ENCODE results near the gene CHST3. TPM values are rescaled to one million over a fixed set of nuclear protein-coding genes. Genes with fewer than 3 reads are reported as not detected.

The CHST3 gene
- total and polyA plus RNA-seq, 10 donors: 0.28 to 8.7 (median 4.5) TPM

DNA sequence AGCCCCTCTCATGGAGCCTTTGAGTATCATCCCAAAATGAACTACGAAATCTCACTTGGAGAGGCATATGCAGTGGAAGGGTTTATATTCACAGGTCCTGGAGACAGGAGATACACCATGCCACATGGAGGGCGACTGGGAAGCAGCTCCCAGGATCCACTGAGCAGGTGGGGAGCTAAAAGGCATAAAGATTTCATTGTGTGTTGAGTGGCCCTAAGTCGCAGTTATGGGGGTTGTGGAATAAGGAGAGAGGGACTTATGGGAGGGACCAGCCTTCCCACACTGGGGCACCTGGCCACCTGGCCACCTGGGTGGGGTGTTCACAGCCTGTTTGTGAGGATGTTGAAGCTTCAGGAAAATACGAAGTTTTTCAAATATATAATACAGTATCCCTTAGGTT lies 37.0 kb upstream of the CHST3 start:
- H3K27ac ChIP-seq: no peak overlapping the region
- no peak for DNase-seq
- intact Hi-C loops (cut with DNase I; ENCODE audit: low total_unique reads): no loop called here
- WGBS, 5 donors: 71 to 87% (median 80%) methylated on average over 3 to 4 of the region's 4 CpGs
- H3K4me1 ChIP-seq: no peaks in the 10 kb centered on the region
- H3K9me3 ChIP-seq: peaks cover 0 to 3% (median under 1%) of the 10 kb centered on the region in 8 donors
- TF ChIP-seq POLR2A (IDR thresholded peaks at IDR 0.05) (no peak), POLR2AphosphoS5 (IDR thresholded peaks at IDR 0.05) (no peak)
- TF ChIP-seq, protein P1, sequence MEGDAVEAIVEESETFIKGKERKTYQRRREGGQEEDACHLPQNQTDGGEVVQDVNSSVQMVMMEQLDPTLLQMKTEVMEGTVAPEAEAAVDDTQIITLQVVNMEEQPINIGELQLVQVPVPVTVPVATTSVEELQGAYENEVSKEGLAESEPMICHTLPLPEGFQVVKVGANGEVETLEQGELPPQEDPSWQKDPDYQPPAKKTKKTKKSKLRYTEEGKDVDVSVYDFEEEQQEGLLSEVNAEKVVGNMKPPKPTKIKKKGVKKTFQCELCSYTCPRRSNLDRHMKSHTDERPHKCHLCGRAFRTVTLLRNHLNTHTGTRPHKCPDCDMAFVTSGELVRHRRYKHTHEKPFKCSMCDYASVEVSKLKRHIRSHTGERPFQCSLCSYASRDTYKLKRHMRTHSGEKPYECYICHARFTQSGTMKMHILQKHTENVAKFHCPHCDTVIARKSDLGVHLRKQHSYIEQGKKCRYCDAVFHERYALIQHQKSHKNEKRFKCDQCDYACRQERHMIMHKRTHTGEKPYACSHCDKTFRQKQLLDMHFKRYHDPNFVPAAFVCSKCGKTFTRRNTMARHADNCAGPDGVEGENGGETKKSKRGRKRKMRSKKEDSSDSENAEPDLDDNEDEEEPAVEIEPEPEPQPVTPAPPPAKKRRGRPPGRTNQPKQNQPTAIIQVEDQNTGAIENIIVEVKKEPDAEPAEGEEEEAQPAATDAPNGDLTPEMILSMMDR (IDR thresholded peaks at IDR 0.05 in 8 of 11, conservative IDR thresholded peaks at IDR 0.05 in 3 of 11): no peak
- no peak overlapping the region for H3K4me3 ChIP-seq
- H3K27me3 ChIP-seq (replicated peaks in 1 of 7): no peaks in the 10 kb centered on the region
- no peaks in the 10 kb centered on the region for H3K36me3 ChIP-seq

DNA sequence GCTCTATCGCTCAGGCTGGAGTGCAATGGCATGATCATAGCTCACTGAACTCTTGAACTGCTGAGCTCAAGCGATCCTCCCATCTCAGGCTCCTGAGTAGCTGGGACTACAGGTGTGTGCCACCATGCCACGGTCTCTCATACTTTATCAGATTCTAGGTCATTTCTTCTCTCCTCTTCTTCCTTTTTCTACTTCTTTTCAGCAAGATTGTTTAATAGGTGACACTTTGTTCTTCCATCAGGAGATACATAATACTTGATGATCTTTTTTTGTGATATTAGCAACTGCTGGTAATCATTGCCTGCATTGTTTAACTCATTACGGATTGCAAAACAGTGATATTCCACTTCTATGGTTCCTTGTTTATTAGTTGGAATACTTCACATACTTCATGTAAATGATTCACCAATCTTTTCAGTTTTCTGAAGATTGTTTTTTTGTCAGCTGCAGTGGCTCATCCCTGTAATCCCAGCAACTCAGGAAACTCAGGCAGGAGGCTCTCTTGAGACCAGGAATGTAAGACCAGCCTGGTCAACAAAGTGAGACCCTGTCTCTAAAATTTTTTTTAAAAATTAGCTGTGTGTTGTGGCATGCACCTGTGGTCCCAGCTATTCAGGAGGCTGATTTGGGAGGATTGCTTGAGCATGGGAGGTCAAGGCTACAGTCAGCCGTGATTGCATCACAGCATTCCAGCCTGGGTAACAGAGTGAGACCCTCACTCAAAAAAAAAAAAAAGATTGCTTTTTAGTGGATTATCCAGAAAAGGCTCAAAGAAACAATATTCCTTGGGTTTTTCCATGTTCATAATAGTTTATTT lies 36.2 kb upstream of the CHST3 start:
- Histone ChIP-seq H3K4me3 (no peak overlapping the region), H3K27ac (no peak overlapping the region), H3K27me3 (replicated peaks in 1 of 7) (no peaks in the 10 kb centered on the region), H3K36me3 (no peaks in the 10 kb centered on the region), H3K9me3 (peaks cover 0 to 10% (median 7%) of the 10 kb centered on the region in 8 donors), H3K4me1 (no peaks in the 10 kb centered on the region)
- no peak for DNase-seq
- TF ChIP-seq, protein P1 (IDR thresholded peaks at IDR 0.05 in 8 of 11, conservative IDR thresholded peaks at IDR 0.05 in 3 of 11): no peak
- no peak for TF ChIP-seq POLR2A (IDR thresholded peaks at IDR 0.05)
- no peak for TF ChIP-seq POLR2AphosphoS5 (IDR thresholded peaks at IDR 0.05)
- WGBS, 5 donors: 79 to 89% (median 84%) methylated on average over 5 of the region's 5 CpGs
- intact Hi-C loops (cut with DNase I; ENCODE audit: low total_unique reads): no loop called here

DNA sequence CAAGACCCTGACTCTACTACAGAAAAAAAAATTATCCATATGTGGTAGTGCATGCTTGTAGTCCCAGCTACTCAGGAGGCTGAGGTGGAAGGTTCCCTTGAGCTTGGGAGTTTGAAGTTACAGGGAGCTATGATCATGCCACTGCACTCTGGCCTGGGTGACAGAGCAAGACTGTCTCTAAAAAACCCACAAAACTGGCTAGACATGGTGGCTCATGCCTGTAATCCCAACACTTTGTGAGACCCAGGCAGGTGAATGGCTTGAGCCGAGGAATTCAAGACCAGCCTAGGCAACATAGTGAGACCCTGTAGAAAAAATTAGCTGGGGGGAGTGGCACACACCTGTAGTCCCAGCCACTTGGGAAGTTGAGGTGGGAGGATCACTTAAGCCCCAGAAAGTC lies 32.9 kb upstream of the CHST3 start:
- Histone ChIP-seq H3K27me3 (replicated peaks in 1 of 7) (no peaks in the 10 kb centered on the region), H3K9me3 (peaks cover 0 to 23% (median 14%) of the 10 kb centered on the region in 8 donors), H3K4me1 (no peaks in the 10 kb centered on the region), H3K27ac (no peak overlapping the region), H3K36me3 (no peaks in the 10 kb centered on the region), H3K4me3 (no peak overlapping the region)
- no peak for TF ChIP-seq POLR2AphosphoS5 (IDR thresholded peaks at IDR 0.05)
- TF ChIP-seq, protein P1 (IDR thresholded peaks at IDR 0.05 in 8 of 11, conservative IDR thresholded peaks at IDR 0.05 in 3 of 11): no peak
- TF ChIP-seq POLR2A (IDR thresholded peaks at IDR 0.05): no peak
- DNase-seq: no peak
- intact Hi-C loops (cut with DNase I; ENCODE audit: low total_unique reads): no loop called here
- 94 to 100% (median 96%) methylated on average over 1 of the region's 1 CpG for WGBS, 5 donors

DNA sequence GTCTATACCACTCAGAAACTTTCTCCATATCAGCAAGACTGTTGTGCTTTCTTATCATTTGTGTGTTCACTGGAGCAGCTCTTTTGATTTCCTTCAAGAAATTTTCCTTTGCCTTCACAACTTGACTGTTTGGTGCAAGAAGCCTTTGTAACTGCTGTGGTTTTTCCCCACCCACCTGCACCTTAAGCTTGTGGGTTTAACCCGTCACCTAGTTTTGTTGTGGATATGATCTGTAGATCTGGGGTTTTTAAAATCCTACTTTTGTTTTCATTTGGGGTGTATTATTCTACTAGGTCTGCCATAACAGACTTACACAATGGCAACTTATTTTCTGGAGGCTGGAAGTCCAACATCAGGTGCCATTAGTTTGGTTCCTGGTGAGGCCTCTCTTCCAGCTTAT lies 30.5 kb upstream of the CHST3 start:
- TF ChIP-seq, protein P1 (IDR thresholded peaks at IDR 0.05 in 8 of 11, conservative IDR thresholded peaks at IDR 0.05 in 3 of 11): no peak
- TF ChIP-seq POLR2A (IDR thresholded peaks at IDR 0.05) (no peak), POLR2AphosphoS5 (IDR thresholded peaks at IDR 0.05) (no peak)
- 50 to 83% (median 65%) methylated on average over 1 of the region's 1 CpG for WGBS, 5 donors
- H3K27ac ChIP-seq: no peak overlapping the region
- intact Hi-C loops (cut with DNase I; ENCODE audit: low total_unique reads): no loop called here
- no peaks in the 10 kb centered on the region for H3K27me3 ChIP-seq (replicated peaks in 1 of 7)
- H3K36me3 ChIP-seq: no peaks in the 10 kb centered on the region
- no peak overlapping the region for H3K4me3 ChIP-seq
- H3K4me1 ChIP-seq: peaks cover 0 to 2% (median 0%) of the 10 kb centered on the region in 6 donors
- H3K9me3 ChIP-seq: peaks cover 0 to 31% (median 22%) of the 10 kb centered on the region in 8 donors
- no peak for DNase-seq

Data from spleen (tissue), 11 donors.